D721Med (cell line): ENCODE results near the gene HRAS.
"Not testable (repeated sequence)": the region's sequence is repeated elsewhere in the genome, so short reads cannot be mapped to it uniquely, and the experiment has no call there.

Experiments used
- DNase-seq: peaks from one replicate; pipeline ENCODE4 v3.0.0; 2011; ENCODE audit warnings: low spot score; ENCODE audit not compliant: insufficient read length
- FAIRE-seq: peaks from 2 replicates; lab custom pipeline; 2011; peaks lifted over from hg19 to GRCh38; lab: Jason Lieb, UNC
- CTCF ChIP-seq: IDR thresholded peaks from 2 replicates; pipeline ENCODE4 v1.5.1; 2012; ENCODE audit warnings: mild to moderate bottlenecking, control low read depth; ENCODE audit not compliant: insufficient read depth; ENCODE audit errors: missing control alignments

The HRAS gene

GRCh38 chr11:577611-577894 lies 42.2 kb upstream of the HRAS start:
- TF ChIP-seq CTCF = no peak
- DNase-seq = no peak

GRCh38 chr11:576811-577610 lies 41.6 kb upstream of the HRAS start:
- TF ChIP-seq CTCF = no peak
- FAIRE-seq = no peak
- no peak for DNase-seq

More at GRCh38 chr11:577611-577894, 42.2 kb upstream of the HRAS start:
- FAIRE-seq = no peak

- no peak for TF ChIP-seq CTCF
- peak; percentile 89 for DNase-seq
- no peak for FAIRE-seq
Measured at GRCh38 chr11:575996-576768, 40.8 kb upstream of the HRAS start, which contains the start of gene PHRF1. TSS of gene PHRF1 (plus strand) at chr11:576470. CDS start at chr11:581513, 5,043 bp downstream.

- no peak for TF ChIP-seq CTCF
- FAIRE-seq (no peak), DNase-seq (peak; percentile 60)
Measured at GRCh38 chr11:575313-575995, 40.1 kb upstream of the HRAS start.

- DNase-seq (no peak), FAIRE-seq (no peak)
- TF ChIP-seq CTCF = no peak
Measured at GRCh38 chr11:574632-575312, 39.4 kb upstream of the HRAS start.

- DNase-seq, FAIRE-seq: not testable (repeated sequence)
Measured at GRCh38 chr11:574031-574570, 38.7 kb upstream of the HRAS start.
